K562 (cell line): Measurements from ENCODE around the gene DCAF8. TPM values are rescaled to one million over a fixed set of nuclear protein-coding genes. Genes with fewer than 3 reads are reported as not detected.

Source experiments
- ATAC-seq: fragments of 200-7000 bp; cut with Tn5 transposase; 3 replicates; pipeline ENCODE4 v1.9.1; 2020; ENCODE audit warnings: moderate library complexity
- BruUV-seq: library from RNA; stranded (reverse); fragments of 400-500 nt; replicated peaks from 2 replicates; lab custom pipeline; 2021; lab: Mats Ljungman, UMichigan
- CTCF ChIA-PET: fragments of 300-600 bp; formaldehyde crosslinking; extraction: SDS; loops from one replicate; lab custom pipeline; 2021; ENCODE audit warnings: low intra/inter-chr PET ratio; lab: Yijun Ruan, JAX
- POLR2A ChIA-PET: fragments of 300-600, 350-650 bp; sonication (Branson Sonifier 250); formaldehyde crosslinking; extraction: SDS; loops from one replicate; lab custom pipeline; 2021; ENCODE audit warnings: antibody characterized with exemption, inconsistent platforms; lab: Yijun Ruan, JAX
- DNase-seq, 4 experiments: peaks; one replicate each; pipeline versions ENCODE4 v3.0.0 to v3.0.0-alpha.2; 2011 to 2018; ENCODE audit warnings: low spot score in 3 of 4, mixed read lengths in 3 of 4; ENCODE audit errors: extremely low read depth in 1 of 4
- FAIRE-seq: peaks from 2 replicates; lab custom pipeline; 2011; peaks lifted over from hg19 to GRCh38; lab: Jason Lieb, UNC
- H2AFZ ChIP-seq: 2 replicates; pipeline ENCODE4 v1.6.0; 2011; ENCODE audit warnings: low read depth, low read length, control low read depth, inconsistent platforms
- H3K27ac ChIP-seq: fragments of 200-600 bp; 3 replicates; pipeline ENCODE4 v1.8.0; 2011; ENCODE audit warnings: low read depth, mild to moderate bottlenecking, control low read depth, inconsistent platforms, low read length, moderate library complexity, mixed read lengths; ENCODE audit errors: extremely low read depth
- H3K27me3 ChIP-seq, 2 experiments: fragments of 300-600 bp in 1 of 2; 2 replicates in 1 of 2; 3 replicates in 1 of 2; pipeline versions ENCODE4 v1.6.0 to v1.8.0; 2011; ENCODE audit warnings: inconsistent platforms in 2 of 2, low read length in 2 of 2, mild to moderate bottlenecking in 1 of 2, mixed read lengths in 1 of 2, moderate library complexity in 1 of 2; ENCODE audit not compliant: control insufficient read depth in 2 of 2, insufficient read depth in 2 of 2
- H3K36me3 ChIP-seq: fragments of 300-600 bp; 3 replicates; pipeline ENCODE4 v1.8.0; 2011; ENCODE audit warnings: mild to moderate bottlenecking, low read length, inconsistent platforms; ENCODE audit not compliant: control insufficient read depth, insufficient read depth
- H3K4me1 ChIP-seq, 2 experiments: fragments of 200-600 bp in 1 of 2; replicated peaks in 1 of 2; 2 replicates in 1 of 2; 3 replicates in 1 of 2; pipeline versions ENCODE4 v1.5.1 to v1.8.0; 2011; ENCODE audit warnings: inconsistent platforms in 2 of 2, low read length in 2 of 2, mild to moderate bottlenecking in 1 of 2, mixed read lengths in 1 of 2, moderate library complexity in 1 of 2; ENCODE audit not compliant: control insufficient read depth in 2 of 2, insufficient read depth in 2 of 2
- H3K4me2 ChIP-seq: 2 replicates; pipeline ENCODE4 v1.6.1; 2011; ENCODE audit warnings: low read length, control low read depth, inconsistent platforms, mixed read lengths; ENCODE audit not compliant: insufficient read depth
- H3K4me3 ChIP-seq: fragments of 200-600 bp; sonication (generic), shearing (Covaris generic); 2 replicates; pipeline ENCODE4 v1.5.1; 2016; ENCODE audit warnings: control low read depth, inconsistent platforms
- H3K79me2 ChIP-seq: fragments of 200-600 bp; 3 replicates; pipeline ENCODE4 v1.8.0; 2011; ENCODE audit warnings: low read length, inconsistent platforms; ENCODE audit not compliant: control insufficient read depth, insufficient read depth
- H3K9ac ChIP-seq, 2 experiments: 2 replicates each; pipeline versions ENCODE4 v1.6.0 to v1.6.1; 2011; ENCODE audit warnings: low read depth in 2 of 2, low read length in 2 of 2, control low read depth in 1 of 2, inconsistent platforms in 1 of 2, mild to moderate bottlenecking in 1 of 2, mixed read lengths in 1 of 2; ENCODE audit not compliant: insufficient read depth in 1 of 2
- H3K9me1 ChIP-seq: one replicate; pipeline ENCODE4 v1.6.0; 2011; ENCODE audit warnings: inconsistent platforms, mild to moderate bottlenecking, low read length, moderate library complexity; ENCODE audit not compliant: control insufficient read depth, insufficient read depth
- H3K9me3 ChIP-seq: replicated peaks from 2 replicates; pipeline ENCODE4 v1.5.1; 2011; ENCODE audit warnings: low read depth, low read length, inconsistent platforms; ENCODE audit not compliant: control insufficient read depth, insufficient read depth
- H4K20me1 ChIP-seq: replicated peaks from 2 replicates; pipeline ENCODE4 v1.6.1; 2011; ENCODE audit warnings: low read length, inconsistent platforms, mixed read lengths; ENCODE audit not compliant: control insufficient read depth, insufficient read depth
- PRDM10 ChIP-seq: fragments of 450-650 bp; IDR thresholded peaks from 2 replicates; pipeline ENCODE4 v1.6.1; 2018; ENCODE audit not compliant: partially characterized antibody
- SMARCC2 ChIP-seq: fragments of 450-650 bp; IDR thresholded peaks from 2 replicates; pipeline ENCODE4 v1.6.1; 2017; ENCODE audit warnings: antibody characterized with exemption, moderate library complexity, mild to moderate bottlenecking, low read depth
- WGBS: fragments of 100-300 bp; shearing (Covaris generic); methylation state at CpG from one replicate; pipeline ENCODE4 v1.1.6; 2016; ENCODE audit warnings: low coverage, mixed read lengths; ENCODE audit not compliant: insufficient coverage; ENCODE audit errors: missing lambda C conversion rate; 5-methylcytosine and 5-hydroxymethylcytosine counted together
- in situ Hi-C: fragments of 300-500 bp; cut with MboI; formaldehyde crosslinking; loops from 4 replicates; pipeline ENCODE4 v1.15.0; 2018; ENCODE audit warnings: inconsistent platforms, mixed read lengths
- intact Hi-C: fragments of 100-400 bp; cut with micrococcal nuclease; formaldehyde crosslinking; loops from 2 replicates; pipeline ENCODE4 v1.14.2; 2022
- polyA plus RNA-seq, 8 experiments: library from polyadenylated mRNA; depleted of rRNA in 4 of 8; stranded (reverse) in 5 of 8; unstranded in 3 of 8; fragments of >200 nt; fragmentation: Nextera tagmentation in 2 of 8; fragmentation: Illumina TruSeq in 1 of 8; extraction: Ambion mirVana in 2 of 8; extraction: Trizol in 1 of 8; gene quantifications; 2 replicates each; pipeline versions ENCODE4 v1.2.1 to v1.2.3, GENCODE V29; 2011 to 2014; ENCODE audit warnings: inconsistent platforms in 1 of 8, missing spikeins in 1 of 8
- total RNA-seq, 7 experiments: library from RNA; depleted of rRNA in 6 of 7; stranded (reverse); fragments of >200 nt in 6 of 7; fragmentation: Illumina TruSeq in 2 of 7; extraction: Trizol in 2 of 7; gene quantifications; 2 replicates each; pipeline versions ENCODE4 v1.2.1 to v1.2.3, GENCODE V29; 2011 to 2021; ENCODE audit warnings: low replicate concordance in 1 of 7

Gene DCAF8
- total and polyA plus RNA-seq, 9 of the 15 experiments (the other 6 are each of a cell fraction or from before 2014, with no cell fraction given): 11.6 to 149 (median 81.3) TPM

- no TSS peak for BruUV-seq
- FAIRE-seq (no peak), DNase-seq (no peak), ATAC-seq (peak; percentile 23; the same call in 2 of the 3 replicates)
- Histone ChIP-seq H3K9me3 (no peaks in the 10 kb centered on the region), H3K4me1 (no peaks in the 10 kb centered on the region), H3K9me1 (no peaks in the 10 kb centered on the region), H3K27ac (no peak overlapping the region), H4K20me1 (no peaks in the 10 kb centered on the region), H3K27me3 (peaks cover 27 to 54% of the 10 kb centered on the region in 2 experiments; a peak in 4 of 5 replicates), H3K9ac (no peak overlapping the region), H3K36me3 (no peaks in the 10 kb centered on the region), H3K4me2 (no peak overlapping the region), H3K79me2 (no peaks in the 10 kb centered on the region), H3K4me3 (no peak overlapping the region), H2AFZ (no peak overlapping the region)
- no peak for TF ChIP-seq SMARCC2
- TF ChIP-seq PRDM10: peak; percentile 81
- in situ Hi-C loops: no loop called here
- POLR2A ChIA-PET: interaction anchor here (0.5 kb wide), 1 partner anchor 10 kb away, joined by 4 read pairs; no protein-coding TSS in a partner anchor
- CTCF ChIA-PET: no interaction called here
- intact Hi-C loops: no loop called here
- 8% methylated on average over 5 of the region's 7 CpGs for WGBS
Observed at GRCh38 chr1:160187407-160187806, 74.9 kb downstream of the DCAF8 start.
